Measurements from ENCODE around the gene CMPK2. TPM values are rescaled to one million over a fixed set of nuclear protein-coding genes. Genes with fewer than 3 reads are reported as not detected.

The CMPK2 gene
- total and polyA plus RNA-seq, 9 of the 15 experiments (the other 6 are each of a cell fraction or from before 2014, with no cell fraction given), result 2.6 to 10.5 (median 5.0) TPM

DNA sequence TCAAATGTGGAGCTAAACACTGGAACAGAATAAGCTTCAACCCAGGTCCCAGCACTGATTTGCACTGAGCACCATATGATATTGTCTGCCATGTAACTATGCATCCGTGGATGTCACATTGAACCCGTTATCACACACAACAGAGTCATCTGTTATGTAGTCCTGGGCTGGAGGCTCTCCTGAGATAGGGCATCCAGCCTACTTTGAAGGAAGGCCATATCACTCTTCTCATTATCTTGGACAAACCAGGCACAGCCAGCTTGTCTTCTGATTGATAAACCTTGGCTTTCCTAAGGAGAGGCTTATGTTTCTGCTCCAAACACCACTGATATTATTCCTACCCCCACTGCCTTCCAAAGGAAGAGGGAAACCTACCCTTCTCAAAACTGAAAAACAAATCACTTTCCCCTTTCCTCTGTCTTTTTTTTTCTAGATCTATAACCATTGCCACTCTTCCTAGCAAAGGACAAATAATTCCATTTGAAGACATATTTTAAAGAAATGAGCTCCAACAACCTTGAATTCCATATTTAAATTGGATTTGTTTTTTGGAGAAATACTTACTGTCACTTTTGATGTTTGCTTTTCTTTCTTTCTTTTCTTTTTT lies 28.3 kb upstream of the CMPK2 start (continued):
- TF ChIP-seq ZKSCAN1 (IDR thresholded peaks at IDR 0.05; ENCODE audit: low read depth, low read length) (no peak), ZNF184 (CRISPR knock-in tag; IDR thresholded peaks at IDR 0.05) (no peak), WHSC1 (IDR thresholded peaks at IDR 0.05; ENCODE audit: low read length) (no peak), RBM34 (IDR thresholded peaks at IDR 0.05; ENCODE audit: borderline replicate concordance, insufficient read depth, low read length) (no peak), NEUROD1 (IDR thresholded peaks at IDR 0.05; ENCODE audit: borderline replicate concordance, low read depth, low read length, partially characterized antibody) (peak; percentile 87), JUN (IDR thresholded peaks at IDR 0.05; ENCODE audit: borderline replicate concordance, low read depth, low read length) (peak; percentile 80; the same call in 1 of the 2 replicates), JUN (CRISPR knock-in tag; IDR thresholded peaks at IDR 0.05; ENCODE audit: borderline replicate concordance) (no peak), PTRF (tag; IDR thresholded peaks at IDR 0.05) (no peak), NFYB (IDR thresholded peaks at IDR 0.05; ENCODE audit: extremely low read depth, insufficient read length) (no peak), RBBP5 (IDR thresholded peaks at IDR 0.05; ENCODE audit: borderline replicate concordance, insufficient read depth, low read length, poor library complexity, severe bottlenecking) (no peak), ARNT (IDR thresholded peaks at IDR 0.05) (peak; percentile 95 to 98)
- TF ChIP-seq, protein P1, sequence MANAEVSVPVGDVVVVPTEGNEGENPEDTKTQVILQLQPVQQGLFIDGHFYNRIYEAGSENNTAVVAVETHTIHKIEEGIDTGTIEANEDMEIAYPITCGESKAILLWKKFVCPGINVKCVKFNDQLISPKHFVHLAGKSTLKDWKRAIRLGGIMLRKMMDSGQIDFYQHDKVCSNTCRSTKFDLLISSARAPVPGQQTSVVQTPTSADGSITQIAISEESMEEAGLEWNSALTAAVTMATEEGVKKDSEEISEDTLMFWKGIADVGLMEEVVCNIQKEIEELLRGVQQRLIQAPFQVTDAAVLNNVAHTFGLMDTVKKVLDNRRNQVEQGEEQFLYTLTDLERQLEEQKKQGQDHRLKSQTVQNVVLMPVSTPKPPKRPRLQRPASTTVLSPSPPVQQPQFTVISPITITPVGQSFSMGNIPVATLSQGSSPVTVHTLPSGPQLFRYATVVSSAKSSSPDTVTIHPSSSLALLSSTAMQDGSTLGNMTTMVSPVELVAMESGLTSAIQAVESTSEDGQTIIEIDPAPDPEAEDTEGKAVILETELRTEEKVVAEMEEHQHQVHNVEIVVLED (CRISPR knock-in tag; IDR thresholded peaks at IDR 0.05), result 0 out of 2 replicates have a peak, but pooled peaks have one; percentile 41
- TF ChIP-seq, protein P2, sequence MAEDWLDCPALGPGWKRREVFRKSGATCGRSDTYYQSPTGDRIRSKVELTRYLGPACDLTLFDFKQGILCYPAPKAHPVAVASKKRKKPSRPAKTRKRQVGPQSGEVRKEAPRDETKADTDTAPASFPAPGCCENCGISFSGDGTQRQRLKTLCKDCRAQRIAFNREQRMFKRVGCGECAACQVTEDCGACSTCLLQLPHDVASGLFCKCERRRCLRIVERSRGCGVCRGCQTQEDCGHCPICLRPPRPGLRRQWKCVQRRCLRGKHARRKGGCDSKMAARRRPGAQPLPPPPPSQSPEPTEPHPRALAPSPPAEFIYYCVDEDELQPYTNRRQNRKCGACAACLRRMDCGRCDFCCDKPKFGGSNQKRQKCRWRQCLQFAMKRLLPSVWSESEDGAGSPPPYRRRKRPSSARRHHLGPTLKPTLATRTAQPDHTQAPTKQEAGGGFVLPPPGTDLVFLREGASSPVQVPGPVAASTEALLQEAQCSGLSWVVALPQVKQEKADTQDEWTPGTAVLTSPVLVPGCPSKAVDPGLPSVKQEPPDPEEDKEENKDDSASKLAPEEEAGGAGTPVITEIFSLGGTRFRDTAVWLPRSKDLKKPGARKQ (CRISPR knock-in tag; IDR thresholded peaks at IDR 0.05), result no peak
- TF ChIP-seq, protein P3, sequence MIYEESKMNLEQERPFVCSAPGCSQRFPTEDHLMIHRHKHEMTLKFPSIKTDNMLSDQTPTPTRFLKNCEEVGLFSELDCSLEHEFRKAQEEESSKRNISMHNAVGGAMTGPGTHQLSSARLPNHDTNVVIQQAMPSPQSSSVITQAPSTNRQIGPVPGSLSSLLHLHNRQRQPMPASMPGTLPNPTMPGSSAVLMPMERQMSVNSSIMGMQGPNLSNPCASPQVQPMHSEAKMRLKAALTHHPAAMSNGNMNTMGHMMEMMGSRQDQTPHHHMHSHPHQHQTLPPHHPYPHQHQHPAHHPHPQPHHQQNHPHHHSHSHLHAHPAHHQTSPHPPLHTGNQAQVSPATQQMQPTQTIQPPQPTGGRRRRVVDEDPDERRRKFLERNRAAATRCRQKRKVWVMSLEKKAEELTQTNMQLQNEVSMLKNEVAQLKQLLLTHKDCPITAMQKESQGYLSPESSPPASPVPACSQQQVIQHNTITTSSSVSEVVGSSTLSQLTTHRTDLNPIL (CRISPR knock-in tag; IDR thresholded peaks at IDR 0.05), result no peak
- TF ChIP-seq, protein P4, sequence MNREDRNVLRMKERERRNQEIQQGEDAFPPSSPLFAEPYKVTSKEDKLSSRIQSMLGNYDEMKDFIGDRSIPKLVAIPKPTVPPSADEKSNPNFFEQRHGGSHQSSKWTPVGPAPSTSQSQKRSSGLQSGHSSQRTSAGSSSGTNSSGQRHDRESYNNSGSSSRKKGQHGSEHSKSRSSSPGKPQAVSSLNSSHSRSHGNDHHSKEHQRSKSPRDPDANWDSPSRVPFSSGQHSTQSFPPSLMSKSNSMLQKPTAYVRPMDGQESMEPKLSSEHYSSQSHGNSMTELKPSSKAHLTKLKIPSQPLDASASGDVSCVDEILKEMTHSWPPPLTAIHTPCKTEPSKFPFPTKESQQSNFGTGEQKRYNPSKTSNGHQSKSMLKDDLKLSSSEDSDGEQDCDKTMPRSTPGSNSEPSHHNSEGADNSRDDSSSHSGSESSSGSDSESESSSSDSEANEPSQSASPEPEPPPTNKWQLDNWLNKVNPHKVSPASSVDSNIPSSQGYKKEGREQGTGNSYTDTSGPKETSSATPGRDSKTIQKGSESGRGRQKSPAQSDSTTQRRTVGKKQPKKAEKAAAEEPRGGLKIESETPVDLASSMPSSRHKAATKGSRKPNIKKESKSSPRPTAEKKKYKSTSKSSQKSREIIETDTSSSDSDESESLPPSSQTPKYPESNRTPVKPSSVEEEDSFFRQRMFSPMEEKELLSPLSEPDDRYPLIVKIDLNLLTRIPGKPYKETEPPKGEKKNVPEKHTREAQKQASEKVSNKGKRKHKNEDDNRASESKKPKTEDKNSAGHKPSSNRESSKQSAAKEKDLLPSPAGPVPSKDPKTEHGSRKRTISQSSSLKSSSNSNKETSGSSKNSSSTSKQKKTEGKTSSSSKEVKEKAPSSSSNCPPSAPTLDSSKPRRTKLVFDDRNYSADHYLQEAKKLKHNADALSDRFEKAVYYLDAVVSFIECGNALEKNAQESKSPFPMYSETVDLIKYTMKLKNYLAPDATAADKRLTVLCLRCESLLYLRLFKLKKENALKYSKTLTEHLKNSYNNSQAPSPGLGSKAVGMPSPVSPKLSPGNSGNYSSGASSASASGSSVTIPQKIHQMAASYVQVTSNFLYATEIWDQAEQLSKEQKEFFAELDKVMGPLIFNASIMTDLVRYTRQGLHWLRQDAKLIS (CRISPR knock-in tag; IDR thresholded peaks at IDR 0.05), result no peak
- TF ChIP-seq, protein P5, sequence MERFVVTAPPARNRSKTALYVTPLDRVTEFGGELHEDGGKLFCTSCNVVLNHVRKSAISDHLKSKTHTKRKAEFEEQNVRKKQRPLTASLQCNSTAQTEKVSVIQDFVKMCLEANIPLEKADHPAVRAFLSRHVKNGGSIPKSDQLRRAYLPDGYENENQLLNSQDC (CRISPR knock-in tag; IDR thresholded peaks at IDR 0.05), result no peak

Data from K562 (cell line).